Measurements from ENCODE around the gene ARHGAP29.

GRCh38 chr1:94283462-94283861 lies 46.1 kb upstream of the ARHGAP29 start:
- no peak for TF ChIP-seq CTCF (optimal IDR thresholded peaks at IDR 0.05 in 1 of 3, IDR thresholded peaks at IDR 0.05 in 1 of 3, conservative IDR thresholded peaks at IDR 0.05 in 1 of 3; ENCODE audit: extremely low read depth in 1 of 3, insufficient read depth in 2 of 3, low read length in 3 of 3)
- TF ChIP-seq EZH2 (IDR thresholded peaks at IDR 0.05; ENCODE audit: low read length) = no peak

Measured in keratinocyte (primary cell).